GM12865 (cell line): Measurements from ENCODE around the gene FMO5.

ENCODE experiments used
- DNase-seq: peaks from one replicate; pipeline ENCODE4 v3.0.0; 2010; ENCODE audit warnings: low read depth
- H3K4me3 ChIP-seq: 2 replicates; pipeline ENCODE4 v1.5.1; 2011; ENCODE audit warnings: mild to moderate bottlenecking, low read depth, low read length, control low read depth
- TF ChIP-seq, protein P1 (sequence below): IDR thresholded peaks from 2 replicates; pipeline ENCODE4 v1.5.1; 2011; ENCODE audit warnings: low read length, control low read depth, low read depth, inconsistent platforms; ENCODE audit not compliant: insufficient read depth; ENCODE audit errors: missing control alignments

The FMO5 gene, protein sequence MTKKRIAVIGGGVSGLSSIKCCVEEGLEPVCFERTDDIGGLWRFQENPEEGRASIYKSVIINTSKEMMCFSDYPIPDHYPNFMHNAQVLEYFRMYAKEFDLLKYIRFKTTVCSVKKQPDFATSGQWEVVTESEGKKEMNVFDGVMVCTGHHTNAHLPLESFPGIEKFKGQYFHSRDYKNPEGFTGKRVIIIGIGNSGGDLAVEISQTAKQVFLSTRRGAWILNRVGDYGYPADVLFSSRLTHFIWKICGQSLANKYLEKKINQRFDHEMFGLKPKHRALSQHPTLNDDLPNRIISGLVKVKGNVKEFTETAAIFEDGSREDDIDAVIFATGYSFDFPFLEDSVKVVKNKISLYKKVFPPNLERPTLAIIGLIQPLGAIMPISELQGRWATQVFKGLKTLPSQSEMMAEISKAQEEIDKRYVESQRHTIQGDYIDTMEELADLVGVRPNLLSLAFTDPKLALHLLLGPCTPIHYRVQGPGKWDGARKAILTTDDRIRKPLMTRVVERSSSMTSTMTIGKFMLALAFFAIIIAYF

DNA sequence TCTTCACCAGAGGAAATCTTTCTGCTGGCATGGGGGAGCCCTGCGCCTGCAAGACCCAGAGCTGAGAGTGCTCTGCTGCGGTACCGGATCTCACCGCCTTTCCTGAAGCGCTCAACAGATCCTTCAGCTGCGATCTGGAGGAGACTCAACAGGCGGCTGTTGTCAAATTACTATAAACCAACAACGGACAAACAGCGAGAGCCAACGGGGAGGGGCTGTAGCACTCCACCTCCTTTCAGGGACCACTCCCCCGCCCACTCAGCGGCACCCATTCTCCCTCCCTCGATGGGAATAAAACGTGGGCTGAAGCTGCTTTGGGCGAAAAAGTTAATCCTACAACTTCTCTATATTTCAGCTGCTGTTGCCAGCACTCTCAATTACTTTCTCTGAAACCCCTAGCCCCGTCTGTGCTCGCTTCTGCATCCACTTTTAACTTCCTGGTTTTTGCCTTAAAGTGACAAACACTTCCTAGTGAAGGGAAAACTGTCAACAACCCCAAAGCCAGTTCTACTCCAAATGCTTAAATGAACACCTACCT is at the start of gene FMO5:
FMO5 (minus strand) TSS at position 147 of the 538 bp plus-strand sequence. CDS start 310 bp downstream, outside the sequence.
- TF ChIP-seq, protein P1, sequence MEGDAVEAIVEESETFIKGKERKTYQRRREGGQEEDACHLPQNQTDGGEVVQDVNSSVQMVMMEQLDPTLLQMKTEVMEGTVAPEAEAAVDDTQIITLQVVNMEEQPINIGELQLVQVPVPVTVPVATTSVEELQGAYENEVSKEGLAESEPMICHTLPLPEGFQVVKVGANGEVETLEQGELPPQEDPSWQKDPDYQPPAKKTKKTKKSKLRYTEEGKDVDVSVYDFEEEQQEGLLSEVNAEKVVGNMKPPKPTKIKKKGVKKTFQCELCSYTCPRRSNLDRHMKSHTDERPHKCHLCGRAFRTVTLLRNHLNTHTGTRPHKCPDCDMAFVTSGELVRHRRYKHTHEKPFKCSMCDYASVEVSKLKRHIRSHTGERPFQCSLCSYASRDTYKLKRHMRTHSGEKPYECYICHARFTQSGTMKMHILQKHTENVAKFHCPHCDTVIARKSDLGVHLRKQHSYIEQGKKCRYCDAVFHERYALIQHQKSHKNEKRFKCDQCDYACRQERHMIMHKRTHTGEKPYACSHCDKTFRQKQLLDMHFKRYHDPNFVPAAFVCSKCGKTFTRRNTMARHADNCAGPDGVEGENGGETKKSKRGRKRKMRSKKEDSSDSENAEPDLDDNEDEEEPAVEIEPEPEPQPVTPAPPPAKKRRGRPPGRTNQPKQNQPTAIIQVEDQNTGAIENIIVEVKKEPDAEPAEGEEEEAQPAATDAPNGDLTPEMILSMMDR = peak; percentile 1
- peak within 1 kb of the TSS; percentile 88 for H3K4me3 ChIP-seq
- peak; percentile 74 for DNase-seq

- peak; percentile 65 for DNase-seq
- no peak overlapping the region for H3K4me3 ChIP-seq
- TF ChIP-seq, protein P1 = peak; percentile 39
These were observed 48.5 kb upstream of the FMO5 start for GRCh38 chr1:147273409-147274336.

GRCh38 chr1:147272042-147272441 is 46.9 kb upstream of the FMO5 start:
- no peak for DNase-seq
- H3K4me3 ChIP-seq = no peak overlapping the region
- TF ChIP-seq, protein P1 = no peak

GRCh38 chr1:147270721-147271120 is 45.6 kb upstream of the FMO5 start:
- TF ChIP-seq, protein P1 = no peak
- H3K4me3 ChIP-seq = no peak overlapping the region
- no peak for DNase-seq

- DNase-seq = no peak
- TF ChIP-seq, protein P1 = no peak
- no peak overlapping the region for H3K4me3 ChIP-seq
These were observed 42.6 kb upstream of the FMO5 start for GRCh38 chr1:147267711-147268110.

- TF ChIP-seq, protein P1 = no peak
- no peak for DNase-seq
- no peak overlapping the region for H3K4me3 ChIP-seq
These were observed 41.2 kb upstream of the FMO5 start for GRCh38 chr1:147266381-147266780.
